Skin epidermis (tissue), 12 donors: ENCODE measurements around the gene ATP2A3.

Experiments used
- H3K27ac ChIP-seq, 21 experiments: fragments of 200-600 bp; sonication (generic) in 11 of 21; one replicate each; pipeline ENCODE4 v1.5.0; 2020; ENCODE audit warnings: mild to moderate bottlenecking in 3 of 21, inconsistent platforms in 2 of 21, moderate library complexity in 2 of 21
- H3K4me3 ChIP-seq, 7 experiments: fragments of 200-600 bp; sonication (generic) in 2 of 7; one replicate each; pipeline ENCODE4 v1.5.0; 2020; ENCODE audit warnings: inconsistent platforms in 2 of 7, mild to moderate bottlenecking in 2 of 7, moderate library complexity in 1 of 7

Gene ATP2A3

DNA sequence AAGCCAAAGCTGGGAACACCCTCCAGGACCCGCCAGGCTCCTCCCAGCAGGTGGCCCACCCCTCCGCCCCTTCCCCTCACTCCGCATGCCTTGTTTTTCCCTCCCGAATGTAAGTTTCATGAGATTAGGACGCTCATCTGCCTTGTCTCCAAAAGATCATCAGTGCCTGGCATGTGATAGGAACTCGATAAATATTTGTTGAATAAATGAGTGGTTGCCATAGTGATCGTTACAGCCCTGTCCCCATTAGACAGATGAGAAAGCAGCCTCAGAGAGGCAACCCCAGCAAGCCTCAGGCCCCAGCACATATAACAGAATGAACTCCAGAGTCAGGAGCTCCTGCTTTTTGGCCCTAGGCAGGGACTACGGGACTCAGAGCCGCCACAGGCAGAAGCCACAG, 76.4 kb downstream of the ATP2A3 start:
- Histone ChIP-seq H3K27ac (peak overlapping the region in 19 of 21 experiments; percentile 37 to 92 (median 73)), H3K4me3 (no peak overlapping the region)

- H3K4me3 ChIP-seq: no peak overlapping the region
- H3K27ac ChIP-seq: peak overlapping the region in 19 of 21 experiments; percentile 37 to 92 (median 73)
Observed at GRCh38 chr17:3887394-3887793, 76.8 kb downstream of the ATP2A3 start.

DNA sequence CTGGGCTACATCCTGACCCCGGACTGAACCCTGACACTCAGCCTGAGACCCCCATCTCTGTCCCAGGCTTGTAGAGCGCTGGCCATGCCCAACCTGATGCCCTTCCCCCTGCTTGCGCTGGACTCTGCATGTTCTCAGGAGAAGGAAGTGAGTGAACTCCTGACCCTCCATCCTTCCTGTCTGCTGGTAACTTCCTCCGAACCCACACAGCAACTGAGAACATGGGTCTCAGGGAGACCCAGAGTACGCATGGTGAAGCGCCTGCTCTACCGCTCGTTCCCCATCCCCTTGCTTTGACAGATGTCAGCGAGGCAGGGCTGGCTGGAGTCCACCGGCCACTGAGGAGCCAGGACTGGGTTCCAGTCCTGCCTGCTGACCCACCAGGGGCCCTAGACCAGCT, 77.5 kb downstream of the ATP2A3 start:
- Histone ChIP-seq H3K4me3 (no peak overlapping the region), H3K27ac (peak overlapping the region in 16 of 21 experiments; percentile 37 to 92 (median 74))

DNA sequence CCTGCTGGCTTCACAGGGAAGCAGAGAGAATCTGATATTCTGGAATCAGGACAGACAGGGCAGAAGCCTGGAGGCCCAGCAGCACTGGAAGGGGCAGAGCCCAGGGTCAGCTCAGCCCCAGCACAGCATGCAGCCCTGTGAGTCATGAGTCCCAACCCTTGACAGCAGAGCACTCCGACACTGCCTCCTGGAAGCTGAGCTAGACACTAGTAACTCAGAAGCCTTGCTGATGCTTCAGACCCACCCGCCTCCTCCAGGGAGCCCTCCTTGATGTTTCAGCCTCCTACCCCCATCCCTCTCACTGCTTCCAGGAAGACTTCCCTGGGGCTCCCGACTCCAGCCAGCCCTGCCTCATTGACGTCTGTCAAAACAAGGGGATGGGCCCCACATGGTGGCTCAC, 78.3 kb downstream of the ATP2A3 start:
- Histone ChIP-seq H3K4me3 (no peak overlapping the region), H3K27ac (peak overlapping the region in 1 of 21 experiments; percentile 11)

GRCh38 chr17:3885271-3885670, 79.0 kb downstream of the ATP2A3 start:
- H3K27ac ChIP-seq: peak overlapping the region in 2 of 21 experiments; percentile 11 to 21

DNA sequence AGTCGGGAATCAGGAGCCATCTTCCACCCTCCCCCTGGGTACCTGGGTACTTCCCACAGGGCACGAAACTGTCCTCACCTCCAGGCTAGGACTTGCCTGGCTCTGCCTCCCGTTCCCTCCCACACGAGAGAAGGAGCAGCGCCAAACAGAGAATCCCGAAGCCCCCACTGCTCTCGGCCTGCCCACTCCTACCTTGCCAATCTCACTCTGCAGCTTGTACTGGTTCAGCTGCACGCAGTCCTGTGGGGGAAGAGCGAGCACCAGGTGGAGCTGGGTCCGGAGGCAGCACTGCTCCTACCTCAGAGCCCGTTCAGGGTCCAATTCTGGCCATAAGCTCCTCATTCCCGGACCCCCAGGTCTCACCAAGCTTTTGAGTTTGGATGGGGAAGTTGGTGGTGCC, 80.0 kb downstream of the ATP2A3 start:
- Histone ChIP-seq H3K4me3 (no peak overlapping the region), H3K27ac (no peak overlapping the region)

More at GRCh38 chr17:3885271-3885670, 79.0 kb downstream of the ATP2A3 start:
- H3K4me3 ChIP-seq: no peak overlapping the region

DNA sequence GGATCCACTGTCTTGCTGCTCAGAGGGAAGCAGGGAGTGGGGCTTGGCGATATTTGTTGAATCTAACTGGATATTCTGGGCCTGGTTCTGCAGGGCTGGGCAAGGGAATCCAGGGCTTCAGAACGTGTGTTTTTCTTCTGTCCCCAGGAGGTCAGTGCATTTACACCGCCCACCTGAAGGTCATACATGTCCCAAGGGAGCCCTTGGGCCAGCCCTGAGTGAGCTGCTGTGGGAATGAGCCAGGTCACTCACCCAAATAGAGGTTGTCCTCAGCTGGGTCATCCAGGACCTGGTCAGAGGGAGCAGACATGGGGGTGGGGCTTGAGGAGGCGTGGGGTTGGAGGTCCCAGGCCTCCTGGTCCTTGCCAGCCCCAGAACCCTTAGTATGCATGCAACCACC, 82.0 kb downstream of the ATP2A3 start:
- no peak overlapping the region for H3K27ac ChIP-seq
- no peak overlapping the region for H3K4me3 ChIP-seq

DNA sequence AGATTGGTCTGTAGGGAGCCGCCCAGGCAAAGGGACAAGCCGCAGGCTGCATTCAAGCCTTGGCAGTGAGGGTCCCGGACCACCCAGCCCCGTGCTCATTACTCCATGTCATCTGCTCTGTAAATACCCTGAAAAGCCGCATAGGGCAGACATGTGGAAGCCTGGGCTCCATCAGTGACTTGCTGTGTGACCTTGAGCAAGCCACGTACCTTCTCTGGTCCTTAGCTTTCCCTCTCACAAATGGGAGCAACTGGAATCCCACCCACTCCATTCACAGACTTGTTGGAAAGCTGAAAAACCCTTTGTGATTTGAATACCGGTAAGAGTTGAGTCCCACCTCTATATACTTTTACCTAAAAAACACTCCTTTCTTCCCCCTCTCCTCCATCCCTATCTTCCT, 83.3 kb downstream of the ATP2A3 start:
- no peak overlapping the region for H3K4me3 ChIP-seq
- no peak overlapping the region for H3K27ac ChIP-seq

DNA sequence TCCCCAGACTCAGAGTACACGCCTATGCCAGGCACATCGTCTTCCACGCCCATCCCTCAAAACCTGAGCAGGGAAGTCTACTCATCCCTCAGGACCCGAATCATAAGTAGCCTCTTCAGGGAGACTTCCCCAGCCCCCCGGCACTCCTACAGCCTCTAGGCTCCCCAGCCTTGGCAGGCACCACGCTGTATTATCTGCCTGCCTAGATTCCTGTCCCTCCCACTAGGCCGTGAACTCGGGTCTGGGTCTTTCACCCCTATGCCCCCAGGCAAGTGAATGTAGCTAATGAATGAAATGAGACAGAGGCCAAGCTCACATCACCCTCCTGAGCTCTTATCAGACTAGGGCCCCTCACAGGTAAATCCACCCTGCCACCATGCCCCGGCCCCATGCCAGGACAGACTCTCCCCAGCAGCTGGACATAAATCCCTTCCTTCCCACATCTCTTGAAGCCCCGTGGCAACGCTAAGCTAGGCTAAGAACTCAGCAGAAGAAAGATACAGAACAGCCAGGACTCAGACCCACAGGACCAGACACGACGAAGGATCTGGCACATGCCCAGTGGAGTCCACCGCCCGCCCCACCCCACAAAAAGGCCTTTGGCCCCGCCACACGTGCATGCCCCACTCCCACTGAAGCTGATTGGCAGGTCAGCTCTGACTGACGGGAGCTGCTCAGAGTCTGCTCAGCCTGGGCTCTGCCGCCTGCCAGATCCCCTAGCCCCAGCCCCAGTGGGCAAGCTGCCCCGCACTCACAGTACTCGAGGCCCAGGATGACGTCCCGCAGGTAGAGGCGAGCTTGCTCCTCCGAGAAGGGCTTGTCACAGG, 84.4 kb downstream of the ATP2A3 start:
- H3K27ac ChIP-seq: peak overlapping the region in 5 of 21 experiments; percentile 1 to 61 (median 18)
- no peak overlapping the region for H3K4me3 ChIP-seq

DNA sequence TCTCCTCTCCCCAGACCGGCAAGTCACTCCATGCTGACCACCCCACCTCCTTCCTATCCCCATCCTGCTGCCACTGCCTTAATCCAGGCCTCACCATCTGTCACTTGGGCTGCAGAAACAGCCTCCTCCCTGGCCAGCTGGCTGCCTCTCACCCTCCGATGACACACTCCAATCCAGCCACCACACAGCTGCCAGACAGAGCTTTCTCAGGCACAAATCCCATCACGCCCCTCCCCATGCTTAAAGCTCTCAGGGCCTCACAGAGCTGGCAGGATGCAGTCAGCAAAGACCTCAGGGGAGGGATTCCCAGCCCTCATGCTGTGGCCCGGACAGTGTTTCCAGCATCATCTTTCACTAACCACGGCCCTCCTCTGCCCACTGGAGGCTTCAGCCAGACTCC, 85.1 kb downstream of the ATP2A3 start:
- H3K4me3 ChIP-seq: no peak overlapping the region
- H3K27ac ChIP-seq: peak overlapping the region in 4 of 21 experiments; percentile 17 to 61 (median 38)

GRCh38 chr17:3877220-3877619, 87.0 kb downstream of the ATP2A3 start:
- Histone ChIP-seq H3K4me3 (no peak overlapping the region), H3K27ac (no peak overlapping the region)

DNA sequence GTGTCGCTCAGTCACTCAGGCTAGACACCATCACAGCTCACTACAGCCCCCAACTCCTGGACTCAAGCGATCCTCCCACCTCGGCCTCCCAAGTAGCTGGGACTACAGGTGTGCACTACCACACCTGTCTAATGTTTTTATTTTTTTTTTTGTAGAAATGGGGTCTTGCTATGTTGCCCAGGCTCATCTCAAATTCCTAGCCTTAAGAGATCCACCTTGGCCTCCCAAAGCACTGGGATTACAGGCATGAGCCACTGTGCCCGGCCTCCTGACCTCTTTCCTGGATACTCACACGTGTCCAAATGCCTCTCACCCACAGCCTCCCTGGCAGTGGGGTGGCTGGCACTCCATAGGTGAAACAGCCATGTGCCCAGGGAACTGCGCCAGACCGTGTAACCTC, 88.9 kb downstream of the ATP2A3 start:
- Histone ChIP-seq H3K27ac (no peak overlapping the region), H3K4me3 (no peak overlapping the region)
